ENCODE results near the gene CZIB. TPM values are rescaled to one million over a fixed set of nuclear protein-coding genes. Genes with fewer than 3 reads are reported as not detected.
"Not testable (repeated sequence)": the region's sequence is repeated elsewhere in the genome, so short reads cannot be mapped to it uniquely, and the experiment has no call there.

The CZIB gene
- total RNA-seq, 1 donor: 66.6 TPM

DNA sequence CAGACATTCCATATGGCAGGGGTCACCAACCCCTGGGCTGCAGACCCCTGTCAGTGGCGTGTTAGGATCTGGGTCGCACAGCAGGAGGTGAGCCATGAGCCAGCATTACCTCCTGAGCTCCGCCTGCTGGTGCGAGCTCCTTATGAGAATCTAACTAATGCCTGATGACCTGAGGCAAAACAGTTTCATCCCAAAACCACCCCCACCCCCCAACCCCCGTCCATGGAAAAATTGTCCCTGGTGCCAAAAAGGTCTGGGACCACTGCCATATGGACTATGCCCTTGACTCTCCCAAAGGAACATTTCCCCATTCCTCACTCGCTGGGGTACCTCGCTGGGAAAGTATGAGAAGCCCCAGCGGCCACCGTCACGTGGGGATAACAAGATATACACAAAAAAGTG is 30.2 kb downstream of the CZIB start:
- DNase-seq (ENCODE audit: low read depth): no peak
- TF ChIP-seq CTCF (IDR thresholded peaks at IDR 0.05; ENCODE audit: insufficient read depth, low read length): no peak
- H3K4me3 ChIP-seq (ENCODE audit: low read depth, low read length): no peak overlapping the region

DNA sequence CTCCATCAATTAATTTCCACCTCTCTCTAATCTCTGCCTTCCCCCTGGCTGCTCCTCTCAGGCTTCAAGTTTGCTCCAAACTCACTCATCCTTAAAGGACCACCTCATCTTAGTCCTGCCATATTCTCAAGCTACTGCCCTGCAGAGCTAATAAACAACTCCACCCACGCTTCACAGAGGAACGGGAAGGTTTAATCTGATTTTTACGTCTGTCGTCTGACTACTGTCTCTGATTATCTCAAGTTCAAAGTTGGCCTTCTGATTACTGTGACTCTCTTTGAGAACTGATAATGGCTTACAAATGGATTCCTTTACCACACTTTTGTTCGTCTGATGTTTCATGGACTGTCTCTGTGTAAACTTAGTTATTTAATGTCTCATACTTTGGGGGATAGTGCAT is 31.4 kb downstream of the CZIB start:
- no peak overlapping the region for H3K4me3 ChIP-seq (ENCODE audit: low read depth, low read length)
- TF ChIP-seq CTCF (IDR thresholded peaks at IDR 0.05; ENCODE audit: insufficient read depth, low read length): no peak
- no peak for DNase-seq (ENCODE audit: low read depth)

- DNase-seq (ENCODE audit: low read depth): no peak
- H3K4me3 ChIP-seq (ENCODE audit: low read depth, low read length): no peak overlapping the region
- no peak for TF ChIP-seq CTCF (IDR thresholded peaks at IDR 0.05; ENCODE audit: insufficient read depth, low read length)
Observed at GRCh38 chr1:53188099-53188498, 32.3 kb downstream of the CZIB start.

- no peak overlapping the region for H3K4me3 ChIP-seq (ENCODE audit: low read depth, low read length)
- peak; percentile 52 for DNase-seq (ENCODE audit: low read depth)
- TF ChIP-seq CTCF (IDR thresholded peaks at IDR 0.05; ENCODE audit: insufficient read depth, low read length): no peak
Observed at GRCh38 chr1:53187401-53187800, 33.0 kb downstream of the CZIB start.

DNA sequence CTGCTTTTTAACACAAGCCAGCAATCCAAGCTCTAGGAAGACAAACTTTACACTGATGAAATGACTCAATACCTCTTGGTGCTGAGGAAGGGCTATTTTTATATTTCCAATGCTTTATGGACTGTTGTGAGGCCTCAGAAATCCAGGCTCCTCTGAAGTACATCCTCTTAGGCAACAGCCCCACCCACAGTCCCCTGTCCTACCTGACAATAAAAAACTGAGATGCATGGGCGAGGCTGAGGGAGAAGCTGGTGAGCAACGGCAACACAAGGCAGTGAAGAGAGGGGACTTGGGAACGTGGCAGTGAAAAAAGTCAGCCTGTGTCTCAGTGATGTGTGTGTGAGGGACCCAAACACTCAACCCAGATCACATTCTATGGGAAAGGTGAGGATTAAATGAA is 33.9 kb downstream of the CZIB start:
- TF ChIP-seq CTCF (IDR thresholded peaks at IDR 0.05; ENCODE audit: insufficient read depth, low read length): no peak
- no peak for DNase-seq (ENCODE audit: low read depth)
- H3K4me3 ChIP-seq (ENCODE audit: low read depth, low read length): no peak overlapping the region

GRCh38 chr1:53185955-53186297 is 34.5 kb downstream of the CZIB start:
- not testable (repeated sequence) for DNase-seq (ENCODE audit: low read depth); H3K4me3 ChIP-seq (ENCODE audit: low read depth, low read length)

- no peak overlapping the region for H3K4me3 ChIP-seq (ENCODE audit: low read depth, low read length)
- TF ChIP-seq CTCF (IDR thresholded peaks at IDR 0.05; ENCODE audit: insufficient read depth, low read length): no peak
- DNase-seq (ENCODE audit: low read depth): peak; percentile 85
Observed at GRCh38 chr1:53183095-53183990, 37.1 kb downstream of the CZIB start.

Data from fibroblast of the aortic adventitia (primary cell).